Lung (tissue), 12 donors: Measurements from ENCODE around the gene FAM25G. TPM values are rescaled to one million over a fixed set of nuclear protein-coding genes. Genes with fewer than 3 reads are reported as not detected.

Experiments used
- ATAC-seq: fragments of 200-7000 bp; cut with Tn5 transposase; one replicate; pipeline ENCODE4 v1.9.1; 2020; ENCODE audit warnings: moderate number of reproducible peaks; ENCODE audit not compliant: insufficient read depth, low FRiP score
- DNase-seq, 3 donors: peaks; one replicate each; pipeline ENCODE4 v3.0.0-alpha.2; 2013 to 2017
- H3K27ac ChIP-seq, 2 donors: one replicate each; pipeline ENCODE4 v1.5.1; 2013; ENCODE audit warnings: mild to moderate bottlenecking in 2 of 2, moderate library complexity in 2 of 2, control low read depth in 1 of 2, inconsistent platforms in 1 of 2, low read depth in 1 of 2, low read length in 1 of 2
- H3K27me3 ChIP-seq, 3 donors: one replicate each; pipeline ENCODE4 v1.5.1; 2013; ENCODE audit warnings: low read length in 2 of 3; ENCODE audit not compliant: control insufficient read depth in 3 of 3, insufficient read depth in 3 of 3
- H3K36me3 ChIP-seq, 4 donors: one replicate each; pipeline ENCODE4 v1.5.1; 2013; ENCODE audit warnings: low read length in 4 of 4, mild to moderate bottlenecking in 1 of 4, moderate library complexity in 1 of 4; ENCODE audit not compliant: control insufficient read depth in 4 of 4, insufficient read depth in 4 of 4
- H3K4me1 ChIP-seq, 5 donors: one replicate each; pipeline ENCODE4 v1.5.1; 2013; ENCODE audit warnings: low read length in 5 of 5, mild to moderate bottlenecking in 2 of 5, moderate library complexity in 1 of 5; ENCODE audit not compliant: control insufficient read depth in 5 of 5, insufficient read depth in 5 of 5
- H3K4me3 ChIP-seq: one replicate; pipeline ENCODE4 v1.5.1; 2013; ENCODE audit warnings: mild to moderate bottlenecking, control low read depth, moderate library complexity
- H3K9ac ChIP-seq, 2 donors: one replicate each; pipeline ENCODE4 v1.5.1; 2013; ENCODE audit warnings: low read length in 2 of 2, control low read depth in 1 of 2; ENCODE audit not compliant: insufficient read depth in 1 of 2
- H3K9me3 ChIP-seq, 4 donors: one replicate each; pipeline ENCODE4 v1.5.1; 2013; ENCODE audit warnings: low read length in 3 of 4, mild to moderate bottlenecking in 1 of 4, moderate library complexity in 1 of 4; ENCODE audit not compliant: control insufficient read depth in 4 of 4, insufficient read depth in 3 of 4
- WGBS, 2 donors: extraction: QIAGEN DNeasy Blood & Tissue Kit; methylation state at CpG; one replicate each; pipeline ENCODE4 v1.1.7; 2013; 5-methylcytosine and 5-hydroxymethylcytosine counted together
- polyA plus RNA-seq, 2 donors: library from polyadenylated mRNA; stranded (reverse); fragments of 200-250 nt; gene quantifications; one replicate each; pipeline ENCODE4 v1.2.1, GENCODE V29; 2013
- total RNA-seq, 2 donors: library from RNA; depleted of rRNA in 1 of 2; stranded (reverse); fragments of >200 nt in 1 of 2; gene quantifications; one replicate each; pipeline ENCODE4 v1.2.1, GENCODE V29; 2014 to 2021
- TF ChIP-seq, protein P1 (sequence below): IDR thresholded peaks from 2 replicates; pipeline ENCODE4 v1.5.1; 2012; ENCODE audit warnings: mild to moderate bottlenecking; ENCODE audit errors: control extremely low read depth, extremely low read depth
- donor health status: control.
- donor health status: control.
- donor health status: Bipolar disorder and iron deficiency.
- donor health status: healthy.
- donor health status: DM: yes; HTN: yes; CAD: no.

The FAM25G gene
- total and polyA plus RNA-seq, 4 donors, result not detected

GRCh38 chr10:47451998-47452494, 39.5 kb downstream of the FAM25G start:
- no peak overlapping the region for H3K9ac ChIP-seq
- WGBS, 2 donors, result 76 to 82% methylated on average over 7 of the region's 7 CpGs
- no peak for ATAC-seq
- peaks cover 0 to 18% (median 3%) of the 10 kb centered on the region in 5 donors for H3K4me1 ChIP-seq
- DNase-seq, result no peak
- H3K27ac ChIP-seq, result no peak overlapping the region
- no peak overlapping the region for H3K4me3 ChIP-seq
- peaks cover 0 to 8% (median under 1%) of the 10 kb centered on the region in 4 donors for H3K9me3 ChIP-seq
- TF ChIP-seq, protein P1, sequence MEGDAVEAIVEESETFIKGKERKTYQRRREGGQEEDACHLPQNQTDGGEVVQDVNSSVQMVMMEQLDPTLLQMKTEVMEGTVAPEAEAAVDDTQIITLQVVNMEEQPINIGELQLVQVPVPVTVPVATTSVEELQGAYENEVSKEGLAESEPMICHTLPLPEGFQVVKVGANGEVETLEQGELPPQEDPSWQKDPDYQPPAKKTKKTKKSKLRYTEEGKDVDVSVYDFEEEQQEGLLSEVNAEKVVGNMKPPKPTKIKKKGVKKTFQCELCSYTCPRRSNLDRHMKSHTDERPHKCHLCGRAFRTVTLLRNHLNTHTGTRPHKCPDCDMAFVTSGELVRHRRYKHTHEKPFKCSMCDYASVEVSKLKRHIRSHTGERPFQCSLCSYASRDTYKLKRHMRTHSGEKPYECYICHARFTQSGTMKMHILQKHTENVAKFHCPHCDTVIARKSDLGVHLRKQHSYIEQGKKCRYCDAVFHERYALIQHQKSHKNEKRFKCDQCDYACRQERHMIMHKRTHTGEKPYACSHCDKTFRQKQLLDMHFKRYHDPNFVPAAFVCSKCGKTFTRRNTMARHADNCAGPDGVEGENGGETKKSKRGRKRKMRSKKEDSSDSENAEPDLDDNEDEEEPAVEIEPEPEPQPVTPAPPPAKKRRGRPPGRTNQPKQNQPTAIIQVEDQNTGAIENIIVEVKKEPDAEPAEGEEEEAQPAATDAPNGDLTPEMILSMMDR, result no peak
- peaks cover 0 to 3% (median 0%) of the 10 kb centered on the region in 3 donors for H3K27me3 ChIP-seq
- H3K36me3 ChIP-seq, result no peaks in the 10 kb centered on the region

- WGBS, 2 donors, result 80 to 94% methylated on average over 13 of the region's 13 CpGs
- Histone ChIP-seq H3K27me3 (peaks cover 0 to 3% (median 0%) of the 10 kb centered on the region in 3 donors), H3K27ac (no peak overlapping the region), H3K4me1 (peaks cover 0 to 12% (median 3%) of the 10 kb centered on the region in 5 donors), H3K9me3 (peaks cover 0 to 11% (median 2%) of the 10 kb centered on the region in 4 donors), H3K36me3 (no peaks in the 10 kb centered on the region), H3K9ac (no peak overlapping the region), H3K4me3 (no peak overlapping the region)
- ATAC-seq (no peak), DNase-seq (no peak)
- TF ChIP-seq, protein P1, result no peak
Observed at GRCh38 chr10:47451273-47451997, 40.1 kb downstream of the FAM25G start.

DNA sequence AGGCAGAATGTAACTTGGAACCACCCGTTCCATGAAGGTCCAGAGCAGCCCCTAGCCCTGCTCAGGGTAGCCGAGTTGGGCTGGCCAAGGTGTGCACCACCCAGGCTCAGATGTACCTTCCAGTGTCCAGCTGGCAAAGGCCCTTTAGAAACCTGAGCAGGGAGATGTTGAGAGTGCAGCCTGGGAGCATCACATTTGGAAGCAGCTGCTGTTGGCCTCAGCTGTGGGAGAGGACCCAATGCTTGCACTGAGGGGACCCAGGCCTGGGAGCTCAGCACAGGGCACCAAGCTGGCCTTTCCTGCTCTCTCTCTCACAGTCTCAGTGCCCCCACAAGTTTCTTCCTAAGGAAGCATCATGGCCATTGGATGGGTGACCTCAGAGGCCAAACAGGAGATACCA, 41.1 kb downstream of the FAM25G start:
- Histone ChIP-seq H3K36me3 (no peaks in the 10 kb centered on the region), H3K9me3 (peaks cover 2 to 15% (median 5%) of the 10 kb centered on the region in 4 donors), H3K4me1 (peaks cover 0 to 5% (median 3%) of the 10 kb centered on the region in 5 donors), H3K4me3 (no peak overlapping the region), H3K27me3 (peaks cover 0 to 3% (median 0%) of the 10 kb centered on the region in 3 donors), H3K9ac (no peak overlapping the region), H3K27ac (no peak overlapping the region)
- TF ChIP-seq, protein P1, result no peak
- WGBS, 2 donors, result 88 to 92% methylated on average over 2 of the region's 2 CpGs
- ATAC-seq, result no peak
- DNase-seq, result no peak
